Vagina (tissue), 2 donors: ENCODE results near the gene AJAP1. TPM values are rescaled to one million over a fixed set of nuclear protein-coding genes. Genes with fewer than 3 reads are reported as not detected.

Experiments used
- DNase-seq, 2 donors: peaks; one replicate each; pipeline ENCODE4 v3.0.0-alpha.2; 2017; ENCODE audit errors: extremely low spot score in 2 of 2
- H3K27ac ChIP-seq: fragments of 200-600 bp; sonication (generic); one replicate; pipeline ENCODE4 v1.5.1; 2019
- H3K27me3 ChIP-seq: fragments of 200-600 bp; sonication (generic); one replicate; pipeline ENCODE4 v1.5.1; 2019
- H3K36me3 ChIP-seq, 2 donors: fragments of 200-600 bp; sonication (generic); one replicate each; pipeline ENCODE4 v1.5.1; 2017 to 2019
- H3K4me1 ChIP-seq: fragments of 200-600 bp; sonication (generic); one replicate; pipeline ENCODE4 v1.5.1; 2019
- H3K4me3 ChIP-seq, 2 donors: fragments of 200-600 bp; sonication (generic); 1 replicate in 1 of 2; 2 replicates in 1 of 2; pipeline ENCODE4 v1.5.1; 2016 to 2019
- H3K9me3 ChIP-seq: fragments of 200-600 bp; sonication (generic); one replicate; pipeline ENCODE4 v1.5.1; 2019
- POLR2A ChIP-seq, 2 donors: fragments of 450-650 bp; IDR thresholded peaks; one replicate each; pipeline ENCODE4 v1.6.1; 2017; ENCODE audit warnings: antibody characterized with exemption in 2 of 2, mild to moderate bottlenecking in 2 of 2, moderate library complexity in 2 of 2
- POLR2AphosphoS5 ChIP-seq, 2 donors: sonication (generic); formaldehyde crosslinking; IDR thresholded peaks; one replicate each; pipeline ENCODE4 v1.9.0; 2017; ENCODE audit warnings: antibody characterized with exemption in 2 of 2, mild to moderate bottlenecking in 2 of 2, low read depth in 1 of 2; ENCODE audit not compliant: insufficient read depth in 1 of 2
- intact Hi-C: fragments of 100-400 bp; cut with DNase I; formaldehyde crosslinking; loops from one replicate; pipeline ENCODE4 v1.15.1; 2023
- total RNA-seq: library from RNA; depleted of rRNA; stranded (reverse); fragments of >200 nt; gene quantifications from one replicate; pipeline ENCODE4 v1.2.3, GENCODE V29; 2016
- TF ChIP-seq, protein P1 (sequence below), 3 experiments: fragments of 450-650 bp in 2 of 3; fragments of 200-600 bp in 1 of 3; sonication (generic) in 1 of 3; IDR thresholded peaks; one replicate each; pipeline ENCODE4 v1.5.1; 2017 to 2019; ENCODE audit warnings: antibody characterized with exemption in 3 of 3, mild to moderate bottlenecking in 2 of 3, moderate library complexity in 2 of 3

Gene AJAP1
- total RNA-seq, 1 donor from 2014 or later, result 1.7 TPM

DNA sequence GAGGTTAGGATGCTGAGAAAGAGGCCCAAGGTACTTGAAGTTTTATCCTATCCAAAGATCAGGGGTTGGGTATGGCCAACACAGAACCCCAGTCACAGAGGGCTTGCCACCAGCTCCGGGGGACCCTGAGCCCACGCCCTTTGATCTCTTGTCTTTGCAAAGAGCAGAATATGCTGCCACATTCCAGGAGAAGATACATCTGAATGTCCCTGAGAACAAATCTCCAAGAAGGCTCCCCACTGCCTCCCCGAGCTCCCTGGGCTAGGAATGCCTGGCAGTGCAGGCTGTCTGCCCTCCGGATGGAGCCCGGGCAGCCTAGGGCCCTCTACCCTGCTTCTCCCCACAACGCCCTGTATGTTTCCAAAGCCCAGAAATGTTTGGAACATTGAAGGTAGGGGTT lies 49.2 kb downstream of the AJAP1 start:
- Histone ChIP-seq H3K27me3 (no peaks in the 10 kb centered on the region), H3K36me3 (no peaks in the 10 kb centered on the region), H3K27ac (no peak overlapping the region)

DNA sequence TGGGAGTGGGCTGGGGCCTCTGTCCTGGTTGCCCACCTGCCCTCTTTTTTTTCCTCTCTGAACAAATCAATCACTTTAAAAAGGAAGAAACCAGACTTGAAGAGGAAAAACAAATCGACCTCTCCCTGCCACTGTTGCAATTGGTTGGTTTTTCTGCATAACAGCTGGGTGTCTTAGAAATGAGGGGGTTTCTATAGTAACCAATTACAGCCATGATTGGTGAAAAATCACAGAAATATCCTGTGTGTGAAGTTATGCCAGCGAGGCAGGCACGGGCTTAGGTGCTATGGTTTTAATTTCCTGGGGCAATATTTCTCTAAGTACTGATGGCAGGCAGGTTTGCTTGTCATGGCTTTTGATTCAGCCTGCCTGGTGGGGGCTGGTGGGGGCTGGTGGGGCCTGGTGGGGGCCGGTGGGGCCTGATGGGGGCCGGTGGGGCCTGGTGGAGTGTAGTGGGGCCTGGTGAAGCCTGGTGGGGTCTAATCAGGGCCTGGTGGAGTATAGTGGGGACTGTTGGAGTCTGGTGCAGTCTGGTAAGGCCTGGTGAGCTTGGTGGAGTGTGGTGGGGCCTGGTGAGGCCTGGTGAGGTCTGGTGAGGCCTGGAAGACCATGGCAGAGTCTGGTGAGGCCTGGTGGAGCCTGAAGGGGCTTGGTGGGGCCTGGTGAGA lies 54.6 kb downstream of the AJAP1 start:
- Histone ChIP-seq H3K9me3 (no peaks in the 10 kb centered on the region), H3K4me1 (no peaks in the 10 kb centered on the region), H3K36me3 (no peaks in the 10 kb centered on the region), H3K4me3 (no peak overlapping the region), H3K27ac (no peak overlapping the region), H3K27me3 (no peaks in the 10 kb centered on the region)
- no peak for DNase-seq
- intact Hi-C loops, result no loop called here
- no peak for TF ChIP-seq POLR2AphosphoS5 (IDR thresholded peaks at IDR 0.05; ENCODE audit: insufficient read depth in 1 of 2, low read depth in 1 of 2)
- TF ChIP-seq, protein P1, sequence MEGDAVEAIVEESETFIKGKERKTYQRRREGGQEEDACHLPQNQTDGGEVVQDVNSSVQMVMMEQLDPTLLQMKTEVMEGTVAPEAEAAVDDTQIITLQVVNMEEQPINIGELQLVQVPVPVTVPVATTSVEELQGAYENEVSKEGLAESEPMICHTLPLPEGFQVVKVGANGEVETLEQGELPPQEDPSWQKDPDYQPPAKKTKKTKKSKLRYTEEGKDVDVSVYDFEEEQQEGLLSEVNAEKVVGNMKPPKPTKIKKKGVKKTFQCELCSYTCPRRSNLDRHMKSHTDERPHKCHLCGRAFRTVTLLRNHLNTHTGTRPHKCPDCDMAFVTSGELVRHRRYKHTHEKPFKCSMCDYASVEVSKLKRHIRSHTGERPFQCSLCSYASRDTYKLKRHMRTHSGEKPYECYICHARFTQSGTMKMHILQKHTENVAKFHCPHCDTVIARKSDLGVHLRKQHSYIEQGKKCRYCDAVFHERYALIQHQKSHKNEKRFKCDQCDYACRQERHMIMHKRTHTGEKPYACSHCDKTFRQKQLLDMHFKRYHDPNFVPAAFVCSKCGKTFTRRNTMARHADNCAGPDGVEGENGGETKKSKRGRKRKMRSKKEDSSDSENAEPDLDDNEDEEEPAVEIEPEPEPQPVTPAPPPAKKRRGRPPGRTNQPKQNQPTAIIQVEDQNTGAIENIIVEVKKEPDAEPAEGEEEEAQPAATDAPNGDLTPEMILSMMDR (IDR thresholded peaks at IDR 0.05), result no peak
- no peak for TF ChIP-seq POLR2A (IDR thresholded peaks at IDR 0.05)

More for the DNA sequence above, 49.2 kb downstream of the AJAP1 start:
- Histone ChIP-seq H3K9me3 (no peaks in the 10 kb centered on the region), H3K4me3 (no peak overlapping the region), H3K4me1 (no peaks in the 10 kb centered on the region)
- intact Hi-C loops, result no loop called here
- DNase-seq, result no peak
- TF ChIP-seq, protein P1 (IDR thresholded peaks at IDR 0.05), result no peak
- TF ChIP-seq POLR2AphosphoS5 (IDR thresholded peaks at IDR 0.05; ENCODE audit: insufficient read depth in 1 of 2, low read depth in 1 of 2) (no peak), POLR2A (IDR thresholded peaks at IDR 0.05) (no peak)

DNA sequence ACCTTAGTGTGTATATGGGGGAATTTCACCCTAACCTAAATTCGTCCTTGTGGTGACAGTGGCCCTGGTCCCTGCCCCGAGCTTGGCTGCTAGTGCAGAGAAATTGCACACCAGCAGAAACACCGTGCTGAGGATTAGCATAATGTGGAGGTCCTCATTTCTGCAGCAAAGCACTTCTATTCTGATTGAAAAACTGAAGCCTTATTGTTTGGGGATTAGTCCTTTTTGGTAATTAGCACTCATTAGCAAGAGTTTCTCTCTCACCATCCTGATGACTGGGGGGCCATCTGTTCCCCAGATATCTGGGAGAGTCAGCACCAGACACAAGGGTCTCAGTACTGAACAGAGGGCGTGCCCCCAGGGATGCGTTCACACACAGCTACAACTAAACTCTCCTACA lies 55.2 kb downstream of the AJAP1 start:
- DNase-seq, result no peak

DNA sequence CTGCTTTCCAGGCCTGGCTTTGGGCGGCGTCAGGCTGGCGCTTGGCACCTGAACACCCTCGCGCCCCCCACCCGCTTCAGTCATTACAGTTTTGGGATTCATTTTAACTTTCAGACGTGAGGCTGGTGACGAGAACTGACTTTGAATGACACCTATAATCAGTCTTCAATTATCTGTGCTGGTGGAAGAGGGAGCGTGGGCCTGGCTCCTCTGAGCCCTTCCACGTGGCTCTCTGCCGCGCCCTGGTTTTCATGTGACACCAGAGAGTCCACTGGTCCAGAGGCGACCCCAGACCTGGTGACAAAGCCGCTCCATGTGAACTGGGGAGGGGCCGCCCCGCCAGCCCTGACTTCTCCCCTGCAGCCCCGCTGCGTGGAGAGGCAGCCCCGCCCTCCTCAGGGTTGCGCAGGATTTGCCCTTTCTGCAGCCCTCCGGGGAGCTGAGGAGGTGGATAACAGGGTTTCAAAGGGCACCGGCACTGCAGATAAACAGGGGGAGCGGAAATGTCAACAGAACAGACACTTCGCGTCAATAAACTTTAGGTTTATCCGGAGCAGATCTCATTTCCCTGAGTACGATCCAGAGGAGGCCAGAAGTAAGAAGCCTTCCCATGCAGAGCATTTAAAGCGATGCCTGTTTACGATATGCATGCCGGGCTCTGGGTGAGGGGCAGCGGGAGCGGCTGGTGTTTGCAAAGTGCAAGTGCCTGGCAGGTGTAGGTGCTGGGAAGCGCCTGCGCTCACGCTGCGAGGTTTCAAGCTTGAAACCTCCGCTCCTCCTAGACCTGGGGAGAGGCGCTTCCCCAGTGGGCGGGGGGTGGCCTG lies 56.4 kb downstream of the AJAP1 start:
- no peak overlapping the region for H3K27ac ChIP-seq
- no peaks in the 10 kb centered on the region for H3K9me3 ChIP-seq
- TF ChIP-seq, protein P1 (IDR thresholded peaks at IDR 0.05), result no peak
- no peak for TF ChIP-seq POLR2AphosphoS5 (IDR thresholded peaks at IDR 0.05; ENCODE audit: insufficient read depth in 1 of 2, low read depth in 1 of 2)
- no peak for TF ChIP-seq POLR2A (IDR thresholded peaks at IDR 0.05)
- H3K4me3 ChIP-seq, result no peak overlapping the region
- intact Hi-C loops, result no loop called here
- DNase-seq, result no peak
- H3K4me1 ChIP-seq, result no peaks in the 10 kb centered on the region
- H3K27me3 ChIP-seq, result no peaks in the 10 kb centered on the region
- H3K36me3 ChIP-seq, result no peaks in the 10 kb centered on the region

More for the DNA sequence above, 55.2 kb downstream of the AJAP1 start:
- Histone ChIP-seq H3K4me3 (no peak overlapping the region), H3K9me3 (no peaks in the 10 kb centered on the region), H3K4me1 (no peaks in the 10 kb centered on the region), H3K27ac (no peak overlapping the region), H3K36me3 (no peaks in the 10 kb centered on the region), H3K27me3 (no peaks in the 10 kb centered on the region)
- no peak for TF ChIP-seq POLR2A (IDR thresholded peaks at IDR 0.05)
- TF ChIP-seq POLR2AphosphoS5 (IDR thresholded peaks at IDR 0.05; ENCODE audit: insufficient read depth in 1 of 2, low read depth in 1 of 2), result no peak
- TF ChIP-seq, protein P1 (IDR thresholded peaks at IDR 0.05), result no peak
- intact Hi-C loops, result no loop called here
